Astrocyte (in vitro differentiated cells and primary cell): ENCODE results near the gene SLC35A3. TPM values are rescaled to one million over a fixed set of nuclear protein-coding genes. Genes with fewer than 3 reads are reported as not detected.

ENCODE experiments used
- DNase-seq: peaks from one replicate; pipeline ENCODE4 v3.0.0-alpha.2; 2010; ENCODE audit warnings: low read depth
- FAIRE-seq: peaks from 2 replicates; lab custom pipeline; 2011; peaks lifted over from hg19 to GRCh38; lab: Jason Lieb, UNC
- H2AFZ ChIP-seq: 2 replicates; pipeline ENCODE4 v1.6.0; 2012; ENCODE audit warnings: low read depth, low read length, inconsistent platforms
- H3K27ac ChIP-seq: 2 replicates; pipeline ENCODE4 v1.5.1; 2011; ENCODE audit warnings: low read depth, low read length, inconsistent platforms
- H3K27me3 ChIP-seq: 2 replicates; pipeline ENCODE4 v1.6.0; 2011; ENCODE audit warnings: low read length, inconsistent platforms; ENCODE audit not compliant: insufficient read depth
- H3K36me3 ChIP-seq: 2 replicates; pipeline ENCODE4 v1.5.1; 2011; ENCODE audit warnings: low read length, inconsistent platforms; ENCODE audit not compliant: insufficient read depth
- H3K4me1 ChIP-seq: 2 replicates; pipeline ENCODE4 v1.5.1; 2011; ENCODE audit warnings: low read length, inconsistent platforms; ENCODE audit not compliant: insufficient read depth
- H3K4me2 ChIP-seq: 2 replicates; pipeline ENCODE4 v1.6.0; 2012; ENCODE audit warnings: low read length, inconsistent platforms
- H3K4me3 ChIP-seq: 2 replicates; pipeline ENCODE4 v1.5.1; 2011; ENCODE audit warnings: low read depth, mild to moderate bottlenecking, low read length, inconsistent platforms; ENCODE audit not compliant: insufficient read depth
- H3K79me2 ChIP-seq: 2 replicates; pipeline ENCODE4 v1.6.0; 2012; ENCODE audit warnings: mild to moderate bottlenecking, low read length, inconsistent platforms; ENCODE audit not compliant: insufficient read depth
- H3K9ac ChIP-seq: 2 replicates; pipeline ENCODE4 v1.6.0; 2012; ENCODE audit warnings: mild to moderate bottlenecking, low read length, inconsistent platforms
- H3K9me3 ChIP-seq: 2 replicates; pipeline ENCODE4 v1.5.1; 2012; ENCODE audit warnings: low read depth, mild to moderate bottlenecking, low read length, inconsistent platforms; ENCODE audit not compliant: insufficient read depth
- H4K20me1 ChIP-seq: 2 replicates; pipeline ENCODE4 v1.6.0; 2012; ENCODE audit warnings: low read length, inconsistent platforms; ENCODE audit not compliant: insufficient read depth
- H3K27ac Mint-ChIP-seq: one replicate; pipeline ENCODE4 v1.8.0; 2021; ENCODE audit warnings: mild to moderate bottlenecking, mixed read lengths; ENCODE audit not compliant: unreplicated experiment
- H3K27me3 Mint-ChIP-seq: one replicate; pipeline ENCODE4 v1.8.0; 2021; ENCODE audit warnings: low read depth, mixed read lengths; ENCODE audit not compliant: unreplicated experiment
- H3K36me3 Mint-ChIP-seq: one replicate; pipeline ENCODE4 v1.8.0; 2021; ENCODE audit warnings: low read depth, mixed read lengths; ENCODE audit not compliant: unreplicated experiment
- H3K4me1 Mint-ChIP-seq: one replicate; pipeline ENCODE4 v1.8.0; 2021; ENCODE audit warnings: low read depth, mixed read lengths; ENCODE audit not compliant: unreplicated experiment
- H3K4me3 Mint-ChIP-seq: one replicate; pipeline ENCODE4 v1.8.0; 2021; ENCODE audit warnings: mild to moderate bottlenecking, moderate library complexity, mixed read lengths; ENCODE audit not compliant: unreplicated experiment
- H3K9me3 Mint-ChIP-seq: one replicate; pipeline ENCODE4 v1.8.0; 2021; ENCODE audit warnings: mild to moderate bottlenecking, mixed read lengths; ENCODE audit not compliant: unreplicated experiment
- EZH2 ChIP-seq: IDR thresholded peaks from 2 replicates; pipeline ENCODE4 v1.6.1; 2012; ENCODE audit warnings: mild to moderate bottlenecking, low read length, inconsistent platforms; ENCODE audit not compliant: insufficient read depth
- total RNA-seq: library from RNA; stranded (reverse); gene quantifications from 2 replicates; pipeline ENCODE4 v1.2.1, GENCODE V29; 2021
- TF ChIP-seq, protein P1 (sequence below): IDR thresholded peaks from 2 replicates; pipeline ENCODE4 v1.5.1; 2011; ENCODE audit warnings: low read depth, mild to moderate bottlenecking, inconsistent platforms, low read length, moderate library complexity; ENCODE audit not compliant: insufficient read depth

Gene SLC35A3
- total RNA-seq, 1 donor from 2014 or later, result 20.5 TPM

GRCh38 chr1:100073531-100073930, 103.7 kb downstream of the SLC35A3 start:
- Histone ChIP-seq H3K27me3 (no peaks in the 10 kb centered on the region), H3K27ac (no peak overlapping the region), H3K4me3 (no peak overlapping the region), H3K4me2 (no peak overlapping the region), H3K9me3 (no peaks in the 10 kb centered on the region), H2AFZ (no peak overlapping the region), H3K9ac (no peak overlapping the region), H4K20me1 (peaks cover 13% of the 10 kb centered on the region), H3K4me1 (no peaks in the 10 kb centered on the region), H3K79me2 (no peaks in the 10 kb centered on the region), H3K36me3 (peaks cover 37% of the 10 kb centered on the region)
- no peak overlapping the region for H3K4me3 Mint-ChIP-seq
- peaks cover 17% of the 10 kb centered on the region for H3K36me3 Mint-ChIP-seq
- no peak for FAIRE-seq
- no peaks in the 10 kb centered on the region for H3K9me3 Mint-ChIP-seq
- DNase-seq, result peak; percentile 33
- no peak overlapping the region for H3K27ac Mint-ChIP-seq
- peaks cover 4% of the 10 kb centered on the region for H3K4me1 Mint-ChIP-seq
- no peaks in the 10 kb centered on the region for H3K27me3 Mint-ChIP-seq
- TF ChIP-seq, protein P1, sequence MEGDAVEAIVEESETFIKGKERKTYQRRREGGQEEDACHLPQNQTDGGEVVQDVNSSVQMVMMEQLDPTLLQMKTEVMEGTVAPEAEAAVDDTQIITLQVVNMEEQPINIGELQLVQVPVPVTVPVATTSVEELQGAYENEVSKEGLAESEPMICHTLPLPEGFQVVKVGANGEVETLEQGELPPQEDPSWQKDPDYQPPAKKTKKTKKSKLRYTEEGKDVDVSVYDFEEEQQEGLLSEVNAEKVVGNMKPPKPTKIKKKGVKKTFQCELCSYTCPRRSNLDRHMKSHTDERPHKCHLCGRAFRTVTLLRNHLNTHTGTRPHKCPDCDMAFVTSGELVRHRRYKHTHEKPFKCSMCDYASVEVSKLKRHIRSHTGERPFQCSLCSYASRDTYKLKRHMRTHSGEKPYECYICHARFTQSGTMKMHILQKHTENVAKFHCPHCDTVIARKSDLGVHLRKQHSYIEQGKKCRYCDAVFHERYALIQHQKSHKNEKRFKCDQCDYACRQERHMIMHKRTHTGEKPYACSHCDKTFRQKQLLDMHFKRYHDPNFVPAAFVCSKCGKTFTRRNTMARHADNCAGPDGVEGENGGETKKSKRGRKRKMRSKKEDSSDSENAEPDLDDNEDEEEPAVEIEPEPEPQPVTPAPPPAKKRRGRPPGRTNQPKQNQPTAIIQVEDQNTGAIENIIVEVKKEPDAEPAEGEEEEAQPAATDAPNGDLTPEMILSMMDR, result no peak
- no peak for TF ChIP-seq EZH2

DNA sequence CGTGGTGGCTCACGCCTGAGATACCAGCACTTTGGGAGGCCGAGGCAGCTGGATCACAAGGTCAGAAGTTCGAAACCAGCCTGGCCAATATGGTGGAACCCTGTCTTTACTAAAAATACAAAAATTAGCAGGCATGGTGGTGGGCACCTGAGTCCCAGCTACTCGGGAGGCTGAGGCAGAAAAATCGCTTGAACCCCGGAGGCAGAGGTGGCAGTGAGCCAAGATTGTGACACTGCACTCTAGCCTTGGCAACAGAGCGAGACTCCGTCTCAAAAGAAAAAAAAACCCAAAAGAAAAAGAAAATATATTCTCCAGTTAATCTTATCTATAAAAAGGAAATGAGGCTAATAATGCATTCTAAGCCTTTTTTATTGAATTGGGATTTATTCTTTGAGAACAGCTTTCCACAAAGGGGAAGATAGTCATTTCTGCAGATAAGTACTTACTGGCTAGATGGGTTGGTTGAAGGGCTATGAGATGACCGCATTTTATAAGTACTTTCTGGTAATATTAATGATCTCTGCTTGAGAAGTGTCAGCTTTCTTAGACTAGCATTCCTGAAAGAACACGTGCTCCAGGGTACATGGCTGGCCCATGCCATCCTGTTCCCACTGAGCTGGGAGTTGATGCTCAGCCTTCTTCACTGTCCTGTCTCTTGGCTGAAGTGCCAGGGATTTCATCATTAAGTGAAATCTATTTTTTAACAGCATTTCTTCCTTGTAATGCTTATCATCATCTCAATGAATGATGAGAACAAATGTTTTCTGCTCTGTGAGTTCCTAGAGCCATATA, 105.0 kb downstream of the SLC35A3 start:
- FAIRE-seq, result no peak
- peaks cover 39% of the 10 kb centered on the region for H3K36me3 ChIP-seq
- no peak overlapping the region for H3K27ac Mint-ChIP-seq

More for the DNA sequence above, 105.0 kb downstream of the SLC35A3 start:
- no peak for TF ChIP-seq EZH2
- TF ChIP-seq, protein P1, result no peak
- Histone ChIP-seq H3K9ac (no peak overlapping the region), H3K9me3 (no peaks in the 10 kb centered on the region), H3K79me2 (no peaks in the 10 kb centered on the region), H2AFZ (no peak overlapping the region), H3K27ac (no peak overlapping the region), H4K20me1 (peaks cover 13% of the 10 kb centered on the region), H3K4me2 (no peak overlapping the region), H3K4me1 (no peaks in the 10 kb centered on the region), H3K27me3 (no peaks in the 10 kb centered on the region), H3K4me3 (no peak overlapping the region)
- Mint-ChIP-seq H3K9me3 (no peaks in the 10 kb centered on the region), H3K27me3 (no peaks in the 10 kb centered on the region), H3K4me1 (peaks cover 4% of the 10 kb centered on the region), H3K36me3 (peaks cover 21% of the 10 kb centered on the region), H3K4me3 (no peak overlapping the region)
- DNase-seq, result no peak
